Germinal center (tissue), 1 donor: ENCODE data around the gene SLC8A3.

Experiments used
- DNase-seq: peaks from one replicate; pipeline ENCODE4 v3.0.0; 2012; ENCODE audit warnings: mixed read lengths, low spot score

SLC8A3 gene

GRCh38 chr14:70177081-70177800, 11.5 kb downstream of the SLC8A3 start:
- DNase-seq, result no peak

- no peak for DNase-seq
Observed at GRCh38 chr14:70173569-70173968, 15.2 kb downstream of the SLC8A3 start.

- peak; percentile 37 for DNase-seq
Observed at GRCh38 chr14:70171726-70172125, 17.0 kb downstream of the SLC8A3 start.

GRCh38 chr14:70170976-70171375, 17.8 kb downstream of the SLC8A3 start:
- no peak for DNase-seq

- DNase-seq, result no peak
Observed at GRCh38 chr14:70168406-70168805, 20.3 kb downstream of the SLC8A3 start.

- no peak for DNase-seq
Observed at GRCh38 chr14:70166530-70167203, 22.1 kb downstream of the SLC8A3 start.

- no peak for DNase-seq
Observed at GRCh38 chr14:70162358-70162757, 26.4 kb downstream of the SLC8A3 start.

GRCh38 chr14:70156592-70156991, 32.2 kb downstream of the SLC8A3 start:
- DNase-seq, result no peak

GRCh38 chr14:70152704-70153103, 36.0 kb downstream of the SLC8A3 start:
- DNase-seq, result no peak

GRCh38 chr14:70152081-70152480, 36.7 kb downstream of the SLC8A3 start:
- DNase-seq, result no peak

- no peak for DNase-seq
Observed at GRCh38 chr14:70149596-70150165, 39.1 kb downstream of the SLC8A3 start.

- no peak for DNase-seq
Observed at GRCh38 chr14:70148911-70149595, 39.7 kb downstream of the SLC8A3 start.

GRCh38 chr14:70148351-70148750, 40.4 kb downstream of the SLC8A3 start:
- DNase-seq, result no peak

GRCh38 chr14:70144046-70144445, 44.7 kb downstream of the SLC8A3 start:
- no peak for DNase-seq

- DNase-seq, result no peak
Observed at GRCh38 chr14:70143306-70143705, 45.4 kb downstream of the SLC8A3 start.

- DNase-seq, result peak; percentile 10
Observed at GRCh38 chr14:70140614-70141013, 48.1 kb downstream of the SLC8A3 start.

- DNase-seq, result peak; percentile 25
Observed at GRCh38 chr14:70139384-70139783, 49.4 kb downstream of the SLC8A3 start.

- no peak for DNase-seq
Observed at GRCh38 chr14:70137788-70138187, 51.0 kb downstream of the SLC8A3 start.

- no peak for DNase-seq
Observed at GRCh38 chr14:70133461-70133860, 55.3 kb downstream of the SLC8A3 start.

GRCh38 chr14:70130482-70130881, 58.3 kb downstream of the SLC8A3 start:
- DNase-seq, result no peak

GRCh38 chr14:70127186-70127585, 61.6 kb downstream of the SLC8A3 start:
- DNase-seq, result no peak

GRCh38 chr14:70123796-70124195, 65.0 kb downstream of the SLC8A3 start:
- DNase-seq, result no peak

- DNase-seq, result no peak
Observed at GRCh38 chr14:70121521-70121920, 67.2 kb downstream of the SLC8A3 start.
